ENCODE measurements around the gene PADI3.
"Not testable (repeated sequence)": the region's sequence is repeated elsewhere in the genome, so short reads cannot be mapped to it uniquely, and the experiment has no call there.

PADI3 gene

GRCh38 chr1:17241011-17241779 is 7.7 kb upstream of the PADI3 start:
- not testable (repeated sequence) for DNase-seq (ENCODE audit: low read depth in 1 of 2, low spot score in 1 of 2)

GRCh38 chr1:17241780-17242074 is 7.2 kb upstream of the PADI3 start:
- not testable (repeated sequence) for DNase-seq (ENCODE audit: low read depth in 1 of 2, low spot score in 1 of 2)

- no peak for DNase-seq (ENCODE audit: low read depth in 1 of 2, low spot score in 1 of 2)
These were observed 5.6 kb upstream of the PADI3 start for GRCh38 chr1:17243274-17243673.

- DNase-seq (ENCODE audit: low read depth in 1 of 2, low spot score in 1 of 2), result no peak
These were observed 3.8 kb upstream of the PADI3 start for GRCh38 chr1:17244821-17245740.

GRCh38 chr1:17245816-17246325 is 3.0 kb upstream of the PADI3 start:
- DNase-seq (ENCODE audit: low read depth in 1 of 2, low spot score in 1 of 2), result no peak

GRCh38 chr1:17246971-17247370 is 1.9 kb upstream of the PADI3 start:
- no peak for DNase-seq (ENCODE audit: low read depth in 1 of 2, low spot score in 1 of 2)

- no peak for DNase-seq (ENCODE audit: low read depth in 1 of 2, low spot score in 1 of 2)
These were observed 1.7 kb downstream of the PADI3 start for GRCh38 chr1:17250601-17251000.

- no peak for DNase-seq (ENCODE audit: low read depth in 1 of 2, low spot score in 1 of 2)
These were observed 2.3 kb downstream of the PADI3 start for GRCh38 chr1:17251246-17251645.

GRCh38 chr1:17251701-17252376 is 2.9 kb downstream of the PADI3 start:
- DNase-seq (ENCODE audit: low read depth in 1 of 2, low spot score in 1 of 2), result no peak

- no peak for DNase-seq (ENCODE audit: low read depth in 1 of 2, low spot score in 1 of 2)
These were observed 6.4 kb downstream of the PADI3 start for GRCh38 chr1:17255336-17255735.

GRCh38 chr1:17258116-17258757 is 9.3 kb downstream of the PADI3 start:
- DNase-seq (ENCODE audit: low read depth in 1 of 2, low spot score in 1 of 2), result no peak

GRCh38 chr1:17258758-17259130 is 9.8 kb downstream of the PADI3 start:
- DNase-seq (ENCODE audit: low read depth in 1 of 2, low spot score in 1 of 2), result no peak

- DNase-seq (ENCODE audit: low read depth in 1 of 2, low spot score in 1 of 2), result no peak
These were observed 10.5 kb downstream of the PADI3 start for GRCh38 chr1:17259233-17259873.

GRCh38 chr1:17260264-17260663 is 11.4 kb downstream of the PADI3 start:
- no peak for DNase-seq (ENCODE audit: low read depth in 1 of 2, low spot score in 1 of 2)

- no peak for DNase-seq (ENCODE audit: low read depth in 1 of 2, low spot score in 1 of 2)
These were observed 11.8 kb downstream of the PADI3 start for GRCh38 chr1:17260738-17261137.

- DNase-seq (ENCODE audit: low read depth in 1 of 2, low spot score in 1 of 2), result no peak
These were observed 15.0 kb downstream of the PADI3 start for GRCh38 chr1:17263936-17264335.

- no peak for DNase-seq (ENCODE audit: low read depth in 1 of 2, low spot score in 1 of 2)
These were observed 15.6 kb downstream of the PADI3 start for GRCh38 chr1:17264470-17264869.

GRCh38 chr1:17265162-17265561 is 16.3 kb downstream of the PADI3 start:
- DNase-seq (ENCODE audit: low read depth in 1 of 2, low spot score in 1 of 2), result no peak

GRCh38 chr1:17265950-17266349 is 17.1 kb downstream of the PADI3 start:
- no peak for DNase-seq (ENCODE audit: low read depth in 1 of 2, low spot score in 1 of 2)

GRCh38 chr1:17270891-17271765 is 22.2 kb downstream of the PADI3 start:
- DNase-seq (ENCODE audit: low read depth in 1 of 2, low spot score in 1 of 2), result no peak
